ENCODE measurements around the gene CDCA5. TPM values are rescaled to one million over a fixed set of nuclear protein-coding genes. Genes with fewer than 3 reads are reported as not detected.
A peak's percentile ranks its signal among the peaks of the same experiment; 100 is the strongest.

The CDCA5 gene
- total RNA-seq, 1 donor from 2014 or later = 3.7 TPM

- peaks cover 53% of the 10 kb centered on the region for H3K4me1 ChIP-seq
- intact Hi-C loops (cut with DNase I) = no loop called here
- no peak for DNase-seq (ENCODE audit: extremely low spot score in 2 of 2)
Measured at GRCh38 chr11:65043881-65044501, 39.8 kb downstream of the CDCA5 start.

GRCh38 chr11:65042891-65043290 lies 40.9 kb downstream of the CDCA5 start:
- no peak overlapping the region for H3K4me3 ChIP-seq
- H3K36me3 ChIP-seq = peaks cover 0 to 24% of the 10 kb centered on the region in 2 donors
- H3K27me3 ChIP-seq = no peaks in the 10 kb centered on the region
- intact Hi-C loops (cut with DNase I) = no loop called here
- H3K9me3 ChIP-seq = no peaks in the 10 kb centered on the region
- peaks cover 46% of the 10 kb centered on the region for H3K4me1 ChIP-seq
- DNase-seq (ENCODE audit: extremely low spot score in 2 of 2) = no peak
- H3K27ac ChIP-seq = no peak overlapping the region
- TF ChIP-seq POLR2AphosphoS5 (IDR thresholded peaks at IDR 0.05; ENCODE audit: insufficient read depth in 1 of 2, low read depth in 1 of 2) (no peak), CTCF (IDR thresholded peaks at IDR 0.05) (no peak), POLR2A (IDR thresholded peaks at IDR 0.05) (no peak)

More at GRCh38 chr11:65043881-65044501, 39.8 kb downstream of the CDCA5 start:
- Histone ChIP-seq H3K4me3 (no peak overlapping the region), H3K36me3 (peaks cover 0 to 18% of the 10 kb centered on the region in 2 donors), H3K27me3 (no peaks in the 10 kb centered on the region), H3K9me3 (no peaks in the 10 kb centered on the region), H3K27ac (no peak overlapping the region)
- no peak for TF ChIP-seq POLR2A (IDR thresholded peaks at IDR 0.05)
- TF ChIP-seq CTCF (IDR thresholded peaks at IDR 0.05) = no peak
- no peak for TF ChIP-seq POLR2AphosphoS5 (IDR thresholded peaks at IDR 0.05; ENCODE audit: insufficient read depth in 1 of 2, low read depth in 1 of 2)

- no peaks in the 10 kb centered on the region for H3K9me3 ChIP-seq
- H3K27ac ChIP-seq = peak within 1 kb of the TSS; percentile 88
- no peaks in the 10 kb centered on the region for H3K27me3 ChIP-seq
- H3K36me3 ChIP-seq = peaks cover 0 to 39% of the 10 kb centered on the region in 2 donors
- peaks cover 34% of the 10 kb centered on the region for H3K4me1 ChIP-seq
- peak within 1 kb of the TSS; percentile 67 to 97 for H3K4me3 ChIP-seq
- TF ChIP-seq CTCF (IDR thresholded peaks at IDR 0.05) (peak in 1 of 3 experiments; percentile 19), POLR2AphosphoS5 (IDR thresholded peaks at IDR 0.05; ENCODE audit: insufficient read depth in 1 of 2, low read depth in 1 of 2) (peak; percentile 87 to 91), POLR2A (IDR thresholded peaks at IDR 0.05) (no peak)
- peak in 1 of 2 donors; percentile 92 for DNase-seq (ENCODE audit: extremely low spot score in 2 of 2)
- intact Hi-C loops (cut with DNase I) = no loop called here
Measured at GRCh38 chr11:65040847-65041622, 42.8 kb downstream of the CDCA5 start, which contains the start of gene SAC3D1. Gene SAC3D1 (plus strand): TSS chr11:65041210. CDS start chr11:65041293, 83 bp downstream.

GRCh38 chr11:65040520-65040846 lies 43.4 kb downstream of the CDCA5 start:
- Histone ChIP-seq H3K27ac (peak overlapping the region; percentile 88), H3K9me3 (no peaks in the 10 kb centered on the region), H3K36me3 (peaks cover 0 to 44% of the 10 kb centered on the region in 2 donors), H3K4me1 (peaks cover 34% of the 10 kb centered on the region), H3K27me3 (no peaks in the 10 kb centered on the region), H3K4me3 (peak overlapping the region; percentile 67 to 97)
- TF ChIP-seq POLR2AphosphoS5 (IDR thresholded peaks at IDR 0.05; ENCODE audit: insufficient read depth in 1 of 2, low read depth in 1 of 2) (no peak), POLR2A (IDR thresholded peaks at IDR 0.05) (no peak), CTCF (IDR thresholded peaks at IDR 0.05) (no peak)
- no peak for DNase-seq (ENCODE audit: extremely low spot score in 2 of 2)
- intact Hi-C loops (cut with DNase I) = no loop called here

GRCh38 chr11:65036931-65037330 lies 46.9 kb downstream of the CDCA5 start:
- Histone ChIP-seq H3K9me3 (no peaks in the 10 kb centered on the region), H3K4me1 (peaks cover 11% of the 10 kb centered on the region), H3K27me3 (no peaks in the 10 kb centered on the region), H3K27ac (no peak overlapping the region), H3K36me3 (peaks cover 0 to 59% of the 10 kb centered on the region in 2 donors), H3K4me3 (no peak overlapping the region)
- no peak for DNase-seq (ENCODE audit: extremely low spot score in 2 of 2)
- no peak for TF ChIP-seq CTCF (IDR thresholded peaks at IDR 0.05)
- TF ChIP-seq POLR2A (IDR thresholded peaks at IDR 0.05) = no peak
- TF ChIP-seq POLR2AphosphoS5 (IDR thresholded peaks at IDR 0.05; ENCODE audit: insufficient read depth in 1 of 2, low read depth in 1 of 2) = no peak
- intact Hi-C loops (cut with DNase I) = no loop called here
